GM13977 (cell line): ENCODE data around the gene ZNF576.

ENCODE experiments used
- DNase-seq: peaks from one replicate; pipeline ENCODE4 v3.0.0; 2012; ENCODE audit warnings: low spot score
- CTCF ChIP-seq: IDR thresholded peaks from 2 replicates; pipeline ENCODE4 v1.5.1; 2012; ENCODE audit warnings: mild to moderate bottlenecking, control low read depth; ENCODE audit not compliant: insufficient read depth; ENCODE audit errors: extremely low read depth, missing control alignments
- in situ Hi-C: fragments of 300-500 bp; cut with MboI; formaldehyde crosslinking; loops from one replicate; pipeline ENCODE4 v1.12.0; 2022; ENCODE audit warnings: low sequenced_read_pairs, low pct_unique_long_range_greater_than_20kb, mixed read lengths, inconsistent platforms; ENCODE audit not compliant: unreplicated experiment

ZNF576 gene

GRCh38 chr19:43605875-43606568, 9.6 kb downstream of the ZNF576 start:
- in situ Hi-C loops = no loop called here
- no peak for DNase-seq
- no peak for TF ChIP-seq CTCF

GRCh38 chr19:43606569-43607229, 10.3 kb downstream of the ZNF576 start:
- in situ Hi-C loops = no loop called here
- no peak for TF ChIP-seq CTCF

GRCh38 chr19:43607238-43608205, 11.1 kb downstream of the ZNF576 start:
- no peak for TF ChIP-seq CTCF
- no peak for DNase-seq
- in situ Hi-C loops = no loop called here

More at GRCh38 chr19:43606569-43607229, 10.3 kb downstream of the ZNF576 start:
- no peak for DNase-seq

- in situ Hi-C loops = no loop called here
- TF ChIP-seq CTCF = no peak
- no peak for DNase-seq
These were observed 13.5 kb downstream of the ZNF576 start for GRCh38 chr19:43609872-43610271.

- no peak for TF ChIP-seq CTCF
- in situ Hi-C loops = no loop called here
- no peak for DNase-seq
These were observed 14.1 kb downstream of the ZNF576 start for GRCh38 chr19:43610493-43610892.

GRCh38 chr19:43611788-43612187, 15.4 kb downstream of the ZNF576 start, which contains the start of gene SRRM5:
Gene SRRM5, plus strand, starts transcription at chr19:43612088. Its CDS starts 34 bp downstream, at chr19:43612122.
- no peak for DNase-seq
- in situ Hi-C loops = no loop called here
- no peak for TF ChIP-seq CTCF
